ENCODE data around the gene CDSN.
"Not testable (repeated sequence)": the region's sequence is repeated elsewhere in the genome, so short reads cannot be mapped to it uniquely, and the experiment has no call there.

The CDSN gene, protein sequence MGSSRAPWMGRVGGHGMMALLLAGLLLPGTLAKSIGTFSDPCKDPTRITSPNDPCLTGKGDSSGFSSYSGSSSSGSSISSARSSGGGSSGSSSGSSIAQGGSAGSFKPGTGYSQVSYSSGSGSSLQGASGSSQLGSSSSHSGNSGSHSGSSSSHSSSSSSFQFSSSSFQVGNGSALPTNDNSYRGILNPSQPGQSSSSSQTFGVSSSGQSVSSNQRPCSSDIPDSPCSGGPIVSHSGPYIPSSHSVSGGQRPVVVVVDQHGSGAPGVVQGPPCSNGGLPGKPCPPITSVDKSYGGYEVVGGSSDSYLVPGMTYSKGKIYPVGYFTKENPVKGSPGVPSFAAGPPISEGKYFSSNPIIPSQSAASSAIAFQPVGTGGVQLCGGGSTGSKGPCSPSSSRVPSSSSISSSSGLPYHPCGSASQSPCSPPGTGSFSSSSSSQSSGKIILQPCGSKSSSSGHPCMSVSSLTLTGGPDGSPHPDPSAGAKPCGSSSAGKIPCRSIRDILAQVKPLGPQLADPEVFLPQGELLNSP

DNA sequence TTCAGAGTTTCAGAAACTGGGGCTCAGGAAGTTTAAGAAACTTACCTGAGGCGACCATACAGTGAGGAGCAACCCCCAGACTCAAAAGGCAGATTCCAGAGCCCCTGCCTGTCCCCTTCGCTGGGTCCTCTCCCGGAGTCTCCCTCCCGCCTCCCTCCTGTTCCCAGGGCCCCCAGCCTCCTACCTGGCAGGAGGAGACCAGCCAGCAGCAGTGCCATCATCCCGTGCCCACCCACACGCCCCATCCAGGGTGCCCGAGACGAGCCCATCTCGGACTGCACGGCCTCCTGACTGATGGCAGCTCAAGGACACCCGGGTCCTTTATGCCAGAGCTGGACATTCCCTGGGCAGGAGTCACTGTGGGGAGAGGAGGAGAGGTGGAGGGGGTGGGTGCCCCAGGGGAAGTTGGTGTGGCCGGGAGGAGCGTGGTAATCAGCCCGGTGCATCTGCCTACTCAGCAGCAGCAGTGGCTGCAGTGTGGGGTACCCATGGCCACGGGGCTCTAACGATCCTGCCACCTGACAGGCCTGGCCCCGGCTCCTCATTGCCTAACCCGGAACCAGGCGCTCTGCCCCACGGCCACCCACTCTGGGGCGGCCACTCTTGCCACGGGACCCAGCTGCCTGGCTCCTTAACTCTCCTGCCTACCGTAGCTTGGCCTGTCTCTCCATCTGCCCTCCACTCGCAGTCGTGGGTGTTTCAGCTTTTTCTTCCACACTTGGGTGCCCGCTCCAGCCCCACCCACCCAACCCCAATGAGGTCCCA, at the start of gene CDSN:
Gene CDSN (minus strand): TSS at position 296 of the 765 bp plus-strand sequence. CDS start 27 bp downstream, at position 269.
- FAIRE-seq = no peak

DNA sequence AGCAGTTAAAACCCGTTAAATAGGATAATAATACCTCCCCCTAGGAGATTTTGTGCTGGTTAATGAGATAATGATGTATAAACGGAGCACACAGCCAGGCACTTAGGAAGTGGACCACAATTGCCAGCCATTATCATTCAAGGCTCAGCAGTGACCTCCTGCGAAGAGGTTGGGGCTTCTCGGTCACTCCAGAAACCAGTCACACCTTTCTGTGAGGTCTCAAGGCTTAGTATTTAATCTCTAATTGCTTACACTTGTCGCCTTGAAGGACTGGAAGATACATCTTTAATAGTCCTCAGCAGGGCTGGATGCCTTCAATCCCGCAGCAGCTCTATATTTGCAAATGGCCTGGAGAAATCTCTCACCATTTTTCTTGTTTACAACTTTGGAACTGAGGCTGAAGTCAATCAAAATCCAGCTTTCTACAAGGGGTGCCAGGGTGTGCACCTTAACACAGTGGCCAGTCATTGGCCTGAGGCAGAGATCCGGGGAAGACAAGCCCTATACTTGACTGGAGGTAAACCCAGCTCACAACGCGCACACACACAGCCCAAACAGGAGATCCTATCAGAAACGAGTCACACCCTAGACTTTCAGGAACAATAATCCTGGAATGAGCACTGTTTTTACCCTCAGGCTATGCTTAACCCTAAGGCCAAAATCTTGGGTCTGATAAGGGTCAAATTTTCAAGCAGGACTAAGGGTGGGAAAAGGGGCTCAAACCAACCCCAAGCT, 49.0 kb upstream of the CDSN start:
- no peak for FAIRE-seq

DNA sequence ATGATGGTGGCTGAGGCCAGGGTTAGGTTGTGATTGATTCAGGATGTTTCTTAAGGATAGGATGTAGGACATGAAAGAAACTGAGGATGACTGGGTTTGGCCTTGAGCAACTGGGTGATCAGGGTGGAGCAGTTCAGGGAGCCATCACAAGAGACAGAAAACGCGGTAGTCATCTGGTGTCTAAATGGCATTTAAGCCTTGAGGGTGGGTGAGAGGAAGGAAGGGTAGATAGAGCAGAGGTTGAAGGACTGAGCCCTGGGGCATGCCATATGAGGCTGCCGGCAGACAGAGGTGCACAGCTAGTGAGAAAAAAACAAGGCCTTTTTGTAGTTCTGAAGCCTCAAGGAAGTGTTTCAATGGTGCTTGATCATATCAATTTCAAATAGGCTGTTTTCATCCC, 48.4 kb upstream of the CDSN start:
- no peak for FAIRE-seq

DNA sequence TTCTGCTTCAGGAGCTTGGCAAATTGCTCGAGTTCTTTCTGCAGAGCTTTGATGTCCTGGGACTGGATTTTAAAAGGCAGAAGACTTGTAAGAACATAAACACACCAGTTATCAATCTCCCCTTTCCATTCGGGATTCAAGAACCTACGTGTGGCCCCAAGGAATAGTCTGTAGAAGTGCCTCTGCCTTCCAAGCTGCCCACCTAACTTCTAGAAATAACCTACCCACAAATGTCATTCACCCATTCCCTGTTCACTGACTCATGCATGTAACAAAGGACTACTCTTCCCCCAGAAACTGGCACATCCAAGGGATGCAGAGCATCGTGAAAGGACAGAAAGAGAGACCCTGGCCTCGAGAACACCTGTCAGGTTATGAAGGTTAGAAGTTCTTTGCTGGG, 45.7 kb upstream of the CDSN start:
- no peak for FAIRE-seq

DNA sequence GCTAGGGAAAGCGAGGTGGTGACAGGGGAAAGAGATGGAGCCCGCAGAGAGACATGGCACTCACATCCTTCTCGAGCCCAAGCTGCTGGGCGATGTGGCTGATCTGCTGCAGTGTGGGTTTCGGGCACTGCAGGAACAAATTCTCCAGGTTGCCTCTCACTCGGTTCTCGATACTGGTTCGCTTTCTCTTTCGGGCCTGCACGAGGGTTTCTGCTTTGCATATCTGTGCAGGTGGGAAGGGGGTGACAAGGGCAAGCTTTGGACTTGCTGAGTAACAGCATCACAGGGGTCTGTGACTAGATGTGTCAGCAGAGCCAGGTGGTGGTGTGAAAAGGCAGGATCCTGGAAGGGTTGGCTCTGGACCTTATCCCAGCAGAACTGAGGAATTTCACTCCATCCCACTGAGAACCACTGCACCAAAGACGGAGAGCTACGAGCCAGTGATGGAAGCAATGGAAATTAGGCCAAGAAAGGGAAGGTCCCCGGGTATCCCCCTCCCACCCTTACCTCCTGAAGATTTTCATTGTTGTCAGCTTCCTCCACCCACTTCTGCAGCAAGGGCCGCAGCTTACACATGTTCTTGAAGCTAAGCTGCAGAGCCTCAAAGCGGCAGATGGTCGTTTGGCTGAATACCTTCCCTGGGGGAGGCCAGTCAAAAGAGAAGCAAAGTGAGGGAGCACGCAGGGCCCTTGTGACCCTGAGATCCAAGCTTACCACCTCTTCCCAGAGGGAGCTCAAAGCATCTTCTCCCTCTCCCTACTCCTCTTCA, 45.0 kb upstream of the CDSN start:
- not testable (repeated sequence) for FAIRE-seq

DNA sequence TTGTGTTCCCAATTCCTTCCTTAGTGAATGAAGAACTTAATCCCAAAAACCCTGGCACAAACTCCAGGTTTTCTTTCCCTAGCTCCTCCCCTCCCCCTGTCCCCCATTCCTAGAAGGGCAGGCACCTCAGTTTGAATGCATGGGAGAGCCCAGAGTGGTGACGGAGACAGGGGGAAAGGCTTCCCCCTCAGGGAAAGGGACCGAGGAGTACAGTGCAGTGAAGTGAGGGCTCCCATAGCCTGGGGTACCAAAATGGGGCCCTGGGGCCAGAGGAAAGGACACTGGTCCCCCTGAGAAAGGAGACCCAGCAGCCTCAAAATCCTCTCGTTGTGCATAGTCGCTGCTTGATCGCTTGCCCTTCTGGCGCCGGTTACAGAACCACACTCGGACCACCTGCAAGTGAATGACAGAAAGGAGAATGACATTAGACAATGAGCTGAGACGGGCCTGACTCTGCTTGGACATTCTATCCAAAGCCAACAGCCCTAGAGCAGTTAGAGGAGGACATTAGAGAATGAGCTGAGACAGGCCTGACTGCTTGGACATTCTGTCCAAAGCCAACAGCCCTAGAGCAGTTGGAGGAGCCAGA, 44.3 kb upstream of the CDSN start:
- FAIRE-seq = not testable (repeated sequence)

DNA sequence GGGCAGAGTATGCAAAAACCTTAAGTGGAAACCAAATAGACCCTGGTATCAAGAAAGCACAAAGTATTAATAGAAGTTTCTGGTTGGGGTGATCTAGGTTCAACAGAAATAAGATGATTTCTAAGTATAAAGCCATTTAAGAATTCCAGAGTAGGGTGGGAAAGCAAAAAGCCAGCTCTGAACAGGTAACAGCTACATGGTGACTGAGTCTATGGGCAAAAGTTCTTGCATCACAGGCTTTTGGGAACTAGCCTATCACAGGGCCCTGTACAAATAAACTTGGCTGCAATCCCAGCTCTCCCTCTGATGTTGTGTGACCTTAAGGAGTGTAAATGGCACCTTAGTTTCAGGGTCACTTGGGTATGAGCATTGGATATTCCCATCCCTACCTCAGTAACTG, 43.7 kb upstream of the CDSN start:
- FAIRE-seq = no peak

DNA sequence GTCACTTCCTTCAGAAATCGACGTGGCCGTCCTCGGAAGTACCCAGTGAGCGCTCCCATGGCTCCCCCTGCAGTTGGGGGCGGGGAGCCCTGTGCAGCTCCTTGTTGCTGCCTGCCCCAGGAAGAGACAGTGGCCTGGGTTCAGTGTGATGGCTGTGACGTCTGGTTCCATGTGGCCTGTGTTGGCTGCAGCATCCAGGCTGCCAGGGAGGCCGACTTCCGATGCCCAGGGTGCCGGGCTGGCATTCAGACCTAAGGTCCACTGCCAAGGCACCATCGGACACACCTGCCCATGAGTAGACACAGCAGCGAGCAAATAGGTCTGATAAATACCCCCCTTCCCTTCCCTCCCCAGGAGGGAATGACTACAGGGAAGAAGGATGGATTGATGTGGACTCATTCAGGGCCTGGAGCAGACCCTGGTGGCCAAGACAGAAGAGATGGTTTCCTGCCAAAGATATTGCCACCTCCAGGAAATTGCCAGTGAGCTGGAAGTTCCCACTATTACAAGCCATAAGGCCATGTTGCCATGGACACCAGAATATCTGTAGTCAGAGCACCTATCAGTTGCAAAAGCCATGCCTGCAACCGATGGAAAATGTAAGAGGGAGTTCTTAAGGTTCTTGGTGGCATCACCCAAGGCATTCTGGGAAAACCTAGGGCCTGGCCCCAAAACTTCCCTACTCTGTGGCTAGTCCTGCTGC, 42.4 kb upstream of the CDSN start:
- no peak for FAIRE-seq

DNA sequence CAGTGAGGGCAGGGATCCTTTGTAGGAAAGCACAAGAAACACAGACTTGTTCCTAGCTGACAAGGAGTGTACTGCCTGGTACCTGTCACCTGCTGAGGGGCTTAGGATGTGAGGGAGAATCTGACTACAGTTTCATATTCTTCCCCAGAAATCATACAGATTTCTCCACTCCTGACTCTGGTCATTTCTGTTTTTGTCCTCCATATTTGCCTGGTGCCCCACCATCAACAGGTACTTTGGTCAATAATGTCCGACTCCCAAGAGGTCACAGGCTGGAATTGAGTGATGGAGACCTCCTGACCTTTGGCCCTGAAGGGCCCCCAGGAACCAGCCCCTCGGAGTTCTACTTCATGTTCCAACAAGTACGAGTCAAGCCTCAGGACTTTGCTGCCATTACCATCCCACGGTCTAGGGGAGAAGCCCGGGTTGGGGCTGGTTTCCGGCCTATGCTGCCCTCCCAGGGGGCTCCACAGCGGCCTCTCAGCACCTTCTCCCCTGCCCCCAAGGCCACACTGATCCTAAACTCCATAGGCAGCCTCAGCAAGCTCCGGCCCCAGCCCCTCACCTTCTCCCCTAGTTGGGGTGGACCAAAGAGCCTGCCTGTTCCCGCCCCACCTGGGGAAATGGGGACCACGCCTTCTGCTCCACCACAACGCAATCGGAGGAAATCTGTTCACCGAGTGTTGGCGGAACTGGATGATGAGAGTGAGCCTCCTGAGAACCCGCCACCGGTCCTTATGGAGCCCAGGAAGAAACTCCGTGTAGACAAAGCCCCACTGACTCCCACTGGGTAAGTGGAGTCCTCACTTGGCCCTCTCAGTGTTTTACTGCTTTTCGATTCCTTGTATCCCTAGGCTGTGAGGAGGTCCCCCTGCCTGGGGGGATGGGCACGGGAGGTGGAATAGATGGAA, 41.2 kb upstream of the CDSN start:
- FAIRE-seq = no peak

DNA sequence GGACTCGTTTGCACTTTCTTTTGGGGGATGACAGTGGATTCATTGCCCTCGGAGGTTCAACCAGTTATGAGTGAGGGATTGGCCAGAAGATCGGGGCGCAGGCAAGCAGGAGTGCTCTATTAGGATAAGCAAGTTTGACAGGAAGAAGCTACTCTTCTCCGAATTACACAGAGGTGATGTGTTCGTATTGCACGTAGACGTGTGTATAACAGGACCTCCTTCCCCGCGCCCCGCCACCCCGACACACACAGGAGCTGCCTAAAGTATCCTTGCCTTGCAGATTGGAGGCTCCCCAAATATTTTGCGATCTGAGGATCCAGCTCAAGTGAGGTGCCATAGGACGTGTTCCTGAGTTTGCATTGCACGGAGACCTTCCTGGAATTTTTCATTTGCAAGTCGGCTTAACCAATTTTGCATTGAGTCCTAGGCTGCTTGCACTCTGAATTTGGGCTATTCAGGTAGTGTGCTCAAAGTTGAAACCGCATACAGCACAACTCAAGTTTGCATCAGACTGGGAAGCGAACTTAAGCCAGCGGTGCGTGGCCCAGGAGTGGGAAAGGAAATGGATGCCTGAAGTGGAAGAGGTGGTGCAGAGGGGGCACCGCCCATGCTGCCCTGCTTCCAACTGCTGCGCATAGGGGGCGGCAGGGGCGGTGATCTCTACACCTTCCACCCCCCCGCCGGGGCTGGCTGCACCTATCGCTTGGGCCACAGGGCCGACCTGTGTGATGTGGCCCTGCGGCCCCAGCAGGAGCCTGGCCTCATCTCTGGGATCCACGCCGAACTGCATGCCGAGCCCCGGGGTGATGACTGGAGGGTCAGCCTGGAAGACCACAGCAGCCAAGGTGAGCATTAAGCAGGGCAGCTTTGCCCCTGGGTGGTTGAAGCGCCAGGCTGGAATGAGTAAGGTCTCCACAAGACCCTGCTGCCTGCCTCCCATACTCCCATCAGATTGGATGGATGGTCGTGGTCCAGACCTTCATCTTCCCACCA, 38.9 kb upstream of the CDSN start:
- FAIRE-seq = no peak

DNA sequence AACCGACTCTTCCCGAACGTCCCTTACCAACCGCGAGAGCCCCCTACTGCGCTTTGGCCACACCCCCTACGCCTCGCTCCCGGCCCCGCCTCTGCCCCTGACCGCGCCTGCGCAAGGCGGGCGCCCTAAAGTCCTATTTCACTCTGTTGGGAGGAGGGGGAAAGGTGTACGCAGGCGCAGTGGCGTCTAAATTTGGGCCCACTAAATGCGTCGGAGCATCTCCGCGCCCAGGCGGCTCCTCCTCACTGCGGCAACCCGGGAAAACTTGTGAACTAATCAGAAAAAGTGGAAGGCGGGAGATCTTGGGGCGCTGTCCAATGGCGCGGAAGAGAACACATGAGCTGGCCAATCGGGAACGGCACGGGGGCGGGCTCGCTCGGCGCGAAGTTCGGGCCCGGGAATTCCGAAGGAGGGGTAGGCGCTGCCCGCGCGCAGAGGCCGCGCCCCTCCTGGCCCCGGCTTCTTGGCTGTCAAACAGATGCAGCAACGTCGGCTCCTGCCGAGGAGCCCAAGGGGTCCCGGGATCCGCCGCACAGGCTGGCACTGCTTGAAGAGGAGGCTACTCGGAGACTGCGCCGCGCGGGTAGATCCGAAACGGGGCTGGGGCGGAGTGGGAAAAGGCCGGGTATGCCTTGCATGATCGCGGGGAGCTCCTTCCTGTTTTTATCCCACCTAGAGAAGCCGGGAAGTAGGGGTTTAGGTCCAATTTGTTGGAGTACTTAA, 38.1 kb upstream of the CDSN start, which contains the start of gene TCF19:
Gene TCF19 (plus strand): TSS at position 450 of the 723 bp plus-strand sequence. CDS start 881 bp downstream, outside the sequence.
- FAIRE-seq = no peak

DNA sequence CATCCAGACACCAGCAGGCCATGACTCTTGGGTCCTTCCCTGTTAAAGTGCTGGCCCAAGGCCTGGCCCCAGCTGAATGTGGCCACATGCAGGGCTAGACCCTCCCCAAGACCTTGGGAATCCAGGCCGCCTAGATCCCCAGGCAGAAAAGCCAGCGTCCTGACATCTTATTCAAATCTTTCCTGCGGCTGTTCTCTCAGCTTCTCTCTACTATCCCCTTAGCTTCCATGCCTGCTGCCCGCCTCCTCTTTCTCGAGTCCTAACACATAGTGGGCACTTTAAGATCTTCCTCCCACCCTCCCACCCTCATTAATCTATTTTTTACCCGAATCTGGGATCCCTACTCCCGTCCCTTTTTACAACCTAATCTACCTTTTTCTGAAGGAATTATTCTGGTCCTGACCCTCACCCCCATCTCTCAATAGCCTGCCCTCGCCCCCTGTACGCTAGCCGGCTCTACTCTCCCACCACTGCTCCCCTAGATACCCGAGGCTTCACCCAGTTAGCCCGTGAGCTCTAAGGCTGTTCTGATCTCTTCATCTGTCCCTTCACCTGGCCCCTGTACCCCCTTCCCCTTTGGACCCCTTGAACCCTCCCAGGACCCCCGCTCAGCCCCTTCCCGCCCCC, 37.4 kb upstream of the CDSN start, which contains the start of gene CCHCR1:
Gene CCHCR1 (minus strand): TSS at position 290 of the 627 bp plus-strand sequence. CDS start 202 bp downstream, at position 88.
- no peak for FAIRE-seq

DNA sequence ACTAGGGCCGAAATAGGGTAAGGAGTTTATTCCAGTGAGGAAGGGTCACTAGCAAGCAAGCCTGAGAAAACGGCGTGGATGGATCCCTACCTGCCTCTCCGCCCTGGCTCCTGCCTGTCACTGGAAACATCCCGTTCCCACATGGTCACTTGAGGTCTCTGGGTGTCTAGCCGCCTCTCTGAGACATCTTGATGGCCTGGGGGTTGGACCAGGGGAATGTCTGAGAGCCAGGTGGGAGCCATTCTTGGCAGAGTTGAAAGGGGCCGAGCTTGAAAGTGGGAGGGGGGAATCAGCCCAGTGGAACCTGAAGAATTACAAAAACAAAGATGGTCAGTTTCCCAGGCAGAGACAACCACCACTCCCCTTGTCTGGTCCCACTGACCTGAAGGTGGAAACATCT, 36.4 kb upstream of the CDSN start:
- FAIRE-seq = no peak

DNA sequence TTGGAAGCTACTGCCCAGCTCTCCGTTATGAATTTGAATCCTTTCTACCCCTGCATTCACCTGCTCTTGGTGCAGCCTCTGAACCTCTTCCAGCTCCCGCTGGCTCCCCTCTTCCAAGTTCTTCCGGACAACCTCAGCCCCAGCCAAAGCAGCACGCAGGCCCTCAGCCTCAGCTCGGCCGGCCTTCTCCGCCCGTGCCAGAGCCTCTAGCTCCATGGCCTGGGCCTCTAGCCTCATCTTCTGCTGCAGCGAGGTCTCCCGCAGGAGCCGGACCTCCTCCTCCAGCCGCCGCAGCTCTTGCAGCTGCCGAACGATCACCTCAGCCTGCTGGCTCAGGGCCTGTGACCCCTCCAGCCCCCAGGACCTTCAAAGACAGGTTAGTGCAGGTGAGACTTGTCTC, 34.2 kb upstream of the CDSN start:
- no peak for FAIRE-seq

DNA sequence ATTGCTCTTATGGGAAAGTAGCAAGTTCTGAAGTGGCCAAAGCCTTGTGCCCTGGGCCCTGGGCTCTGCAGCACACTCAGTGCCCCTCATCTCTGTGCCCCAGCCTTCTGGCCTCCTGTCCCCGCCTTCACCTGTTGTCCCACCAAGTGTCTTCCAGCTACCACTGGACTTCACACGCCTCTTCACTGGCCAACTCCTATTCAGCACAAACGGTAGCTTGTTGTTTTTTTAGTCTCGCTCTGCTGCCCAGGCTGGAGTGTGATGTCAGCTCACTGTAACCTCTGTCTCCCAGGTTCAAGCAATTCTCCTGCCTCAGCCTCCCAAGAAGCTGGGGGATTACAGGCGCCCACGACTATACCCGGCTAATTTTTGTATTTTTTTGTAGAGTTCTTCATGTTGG, 32.5 kb upstream of the CDSN start:
- no peak for FAIRE-seq

DNA sequence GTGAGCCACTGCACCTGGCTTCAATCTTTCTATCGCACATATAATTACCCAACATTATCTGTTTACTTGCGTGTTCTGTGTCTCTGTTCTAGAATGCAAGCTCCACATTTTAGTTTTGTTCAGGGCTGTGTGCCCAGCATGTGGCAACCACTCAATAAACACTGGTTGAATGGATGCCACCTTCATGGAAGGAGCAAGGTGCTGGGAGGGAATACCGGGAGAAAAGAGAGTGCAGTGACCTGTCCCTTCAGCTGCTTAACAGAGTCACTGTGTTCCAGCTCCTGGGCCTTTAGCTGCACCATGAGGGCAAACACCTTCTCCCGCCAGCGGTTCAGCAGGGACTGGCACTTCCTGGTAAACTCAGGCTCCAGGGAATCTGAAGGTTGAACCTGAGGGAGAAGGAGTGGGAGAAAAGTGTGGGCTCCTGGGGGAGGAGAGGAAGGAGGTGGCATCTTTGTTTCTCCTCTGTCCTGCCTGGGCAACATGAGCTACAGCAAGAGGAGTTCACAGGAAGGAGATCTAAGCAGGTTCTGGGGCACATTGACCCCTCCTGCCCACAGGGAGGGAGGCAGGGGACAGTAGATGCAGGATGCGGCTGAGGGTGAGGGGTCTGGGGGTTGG, 29.7 kb upstream of the CDSN start:
- no peak for FAIRE-seq

DNA sequence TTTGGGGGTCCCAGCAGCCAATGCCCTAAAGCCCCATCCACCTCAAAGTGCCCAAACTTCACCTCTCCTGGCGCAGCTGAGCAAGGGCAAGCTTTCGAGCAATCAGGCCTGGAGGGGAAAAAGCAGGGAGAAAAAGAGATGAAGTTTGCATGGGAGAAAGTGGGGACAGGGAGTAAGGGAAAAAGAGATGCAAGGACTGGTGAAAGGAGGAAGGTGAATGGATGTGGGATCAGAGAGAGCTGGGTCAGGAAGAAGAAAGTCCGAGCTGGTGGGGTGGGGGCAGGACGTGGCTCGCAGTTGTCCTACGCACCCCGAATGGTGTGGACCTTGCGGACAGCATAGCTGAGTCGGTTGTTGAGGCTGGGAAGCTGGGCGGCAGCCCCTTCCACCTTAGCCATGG, 25.1 kb upstream of the CDSN start:
- no peak for FAIRE-seq

All from islet of Langerhans (tissue), 1 donor.